Transverse colon (tissue), 3 donors: ENCODE measurements around the gene KLHDC10.
"Not testable (repeated sequence)": the region's sequence is repeated elsewhere in the genome, so short reads cannot be mapped to it uniquely, and the experiment has no call there.

Experiments
- EP300 ChIP-seq: sonication (generic); formaldehyde crosslinking; IDR thresholded peaks from one replicate; pipeline ENCODE4 v1.6.1; 2017; ENCODE audit warnings: antibody characterized with exemption, low read depth
- TF ChIP-seq, protein P1 (sequence below), 5 experiments: fragments of 200-600 bp in 3 of 5; fragments of 450-650 bp in 2 of 5; sonication (generic) in 3 of 5; IDR thresholded peaks; 1 replicate in 2 of 5; 2 replicates in 3 of 5; pipeline ENCODE4 v1.5.1; 2016 to 2017; ENCODE audit warnings: antibody characterized with exemption in 5 of 5, inconsistent platforms in 3 of 5, mild to moderate bottlenecking in 2 of 5, moderate library complexity in 1 of 5

DNA sequence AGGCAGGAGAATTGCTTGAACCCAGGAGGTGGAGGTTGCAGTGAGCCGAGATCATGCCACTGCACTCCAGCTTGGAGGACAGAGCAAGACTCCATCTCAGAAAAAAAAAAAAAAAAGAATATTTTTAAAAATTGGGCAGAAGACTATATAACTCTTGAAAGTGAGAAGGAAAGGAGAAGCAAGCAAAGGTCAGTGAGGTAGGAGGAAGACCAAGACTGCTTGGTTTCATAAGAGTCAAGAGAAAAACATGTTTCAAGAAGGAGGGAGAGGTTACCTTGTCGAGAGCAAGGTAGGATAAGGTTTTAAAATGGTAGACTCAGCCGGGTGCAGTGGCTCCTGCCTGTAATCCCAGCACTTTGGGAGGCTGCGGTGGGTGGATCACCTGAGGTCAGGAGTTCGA is 14.9 kb downstream of the KLHDC10 start:
- TF ChIP-seq, protein P1, sequence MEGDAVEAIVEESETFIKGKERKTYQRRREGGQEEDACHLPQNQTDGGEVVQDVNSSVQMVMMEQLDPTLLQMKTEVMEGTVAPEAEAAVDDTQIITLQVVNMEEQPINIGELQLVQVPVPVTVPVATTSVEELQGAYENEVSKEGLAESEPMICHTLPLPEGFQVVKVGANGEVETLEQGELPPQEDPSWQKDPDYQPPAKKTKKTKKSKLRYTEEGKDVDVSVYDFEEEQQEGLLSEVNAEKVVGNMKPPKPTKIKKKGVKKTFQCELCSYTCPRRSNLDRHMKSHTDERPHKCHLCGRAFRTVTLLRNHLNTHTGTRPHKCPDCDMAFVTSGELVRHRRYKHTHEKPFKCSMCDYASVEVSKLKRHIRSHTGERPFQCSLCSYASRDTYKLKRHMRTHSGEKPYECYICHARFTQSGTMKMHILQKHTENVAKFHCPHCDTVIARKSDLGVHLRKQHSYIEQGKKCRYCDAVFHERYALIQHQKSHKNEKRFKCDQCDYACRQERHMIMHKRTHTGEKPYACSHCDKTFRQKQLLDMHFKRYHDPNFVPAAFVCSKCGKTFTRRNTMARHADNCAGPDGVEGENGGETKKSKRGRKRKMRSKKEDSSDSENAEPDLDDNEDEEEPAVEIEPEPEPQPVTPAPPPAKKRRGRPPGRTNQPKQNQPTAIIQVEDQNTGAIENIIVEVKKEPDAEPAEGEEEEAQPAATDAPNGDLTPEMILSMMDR (IDR thresholded peaks at IDR 0.05): not testable (repeated sequence)
- TF ChIP-seq EP300: not testable (repeated sequence)
